Sigmoid colon (tissue), 7 donors: ENCODE data around the gene KIAA1614. TPM values are rescaled to one million over a fixed set of nuclear protein-coding genes. Genes with fewer than 3 reads are reported as not detected.
"Not testable (repeated sequence)": the region's sequence is repeated elsewhere in the genome, so short reads cannot be mapped to it uniquely, and the experiment has no call there.

Experiments used
- DNase-seq: peaks from one replicate; pipeline ENCODE4 v3.0.0-alpha.2; 2019
- H3K27ac ChIP-seq, 4 donors: fragments of 200-600 bp; sonication (generic); one replicate each; pipeline ENCODE4 v1.5.1; 2016 to 2019; ENCODE audit warnings: mild to moderate bottlenecking in 1 of 4
- H3K27me3 ChIP-seq, 3 donors: fragments of 200-600 bp; sonication (generic); one replicate each; pipeline ENCODE4 v1.5.1; 2019; ENCODE audit warnings: mild to moderate bottlenecking in 1 of 3
- H3K36me3 ChIP-seq, 4 donors: fragments of 200-600 bp; sonication (generic); one replicate each; pipeline ENCODE4 v1.5.1; 2016 to 2019
- H3K4me1 ChIP-seq, 4 donors: fragments of 200-600 bp; sonication (generic); one replicate each; pipeline ENCODE4 v1.5.1; 2017 to 2019
- H3K4me3 ChIP-seq, 4 donors: fragments of 200-600 bp; sonication (generic); one replicate each; pipeline ENCODE4 v1.5.1; 2017 to 2019; ENCODE audit warnings: mild to moderate bottlenecking in 2 of 4, moderate library complexity in 1 of 4
- H3K9me3 ChIP-seq, 4 donors: fragments of 200-600 bp in 3 of 4; sonication (generic) in 3 of 4; one replicate each; pipeline versions ENCODE4 v1.5.1 to v1.6.1; 2013 to 2019
- CTCF ChIP-seq, 4 experiments: fragments of 450-650 bp in 3 of 4; fragments of 200-600 bp in 1 of 4; IDR thresholded peaks; one replicate each; pipeline ENCODE4 v1.5.1; 2016 to 2019; ENCODE audit warnings: antibody characterized with exemption in 4 of 4, mild to moderate bottlenecking in 3 of 4, moderate library complexity in 2 of 4
- EP300 ChIP-seq, 4 donors: sonication (generic); formaldehyde crosslinking; IDR thresholded peaks; one replicate each; pipeline ENCODE4 v1.6.1; 2017; ENCODE audit warnings: antibody characterized with exemption in 4 of 4
- POLR2A ChIP-seq, 2 donors: fragments of 450-650 bp; IDR thresholded peaks; one replicate each; pipeline ENCODE4 v1.6.1; 2016; ENCODE audit warnings: antibody characterized with exemption in 2 of 2, mild to moderate bottlenecking in 2 of 2, moderate library complexity in 2 of 2
- POLR2AphosphoS5 ChIP-seq, 4 donors: sonication (generic); formaldehyde crosslinking; IDR thresholded peaks; one replicate each; pipeline ENCODE4 v1.6.1; 2017; ENCODE audit warnings: antibody characterized with exemption in 4 of 4
- WGBS, 2 donors: extraction: QIAGEN DNeasy Blood & Tissue Kit; methylation state at CpG; one replicate each; pipeline ENCODE4 v1.1.7; 2013; 5-methylcytosine and 5-hydroxymethylcytosine counted together
- intact Hi-C: fragments of 100-400 bp; cut with DNase I; formaldehyde crosslinking; loops from one replicate; pipeline ENCODE4 v1.15.1; 2023
- polyA plus RNA-seq, 3 donors: library from polyadenylated mRNA; stranded (reverse); fragments of 200-250 nt; gene quantifications; one replicate each; pipeline ENCODE4 v1.2.3, GENCODE V29; 2013
- total RNA-seq, 4 donors: library from RNA; depleted of rRNA; stranded (reverse); fragments of >200 nt; gene quantifications; one replicate each; pipeline ENCODE4 v1.1.0, GENCODE V29; 2016
- donor health status: healthy with polysubstance abuse.
- donor health status: Bipolar disorder and iron deficiency.
- donor health status: healthy.

KIAA1614 gene
- total and polyA plus RNA-seq, 7 donors: 1.2 to 14.8 (median 6.3) TPM

DNA sequence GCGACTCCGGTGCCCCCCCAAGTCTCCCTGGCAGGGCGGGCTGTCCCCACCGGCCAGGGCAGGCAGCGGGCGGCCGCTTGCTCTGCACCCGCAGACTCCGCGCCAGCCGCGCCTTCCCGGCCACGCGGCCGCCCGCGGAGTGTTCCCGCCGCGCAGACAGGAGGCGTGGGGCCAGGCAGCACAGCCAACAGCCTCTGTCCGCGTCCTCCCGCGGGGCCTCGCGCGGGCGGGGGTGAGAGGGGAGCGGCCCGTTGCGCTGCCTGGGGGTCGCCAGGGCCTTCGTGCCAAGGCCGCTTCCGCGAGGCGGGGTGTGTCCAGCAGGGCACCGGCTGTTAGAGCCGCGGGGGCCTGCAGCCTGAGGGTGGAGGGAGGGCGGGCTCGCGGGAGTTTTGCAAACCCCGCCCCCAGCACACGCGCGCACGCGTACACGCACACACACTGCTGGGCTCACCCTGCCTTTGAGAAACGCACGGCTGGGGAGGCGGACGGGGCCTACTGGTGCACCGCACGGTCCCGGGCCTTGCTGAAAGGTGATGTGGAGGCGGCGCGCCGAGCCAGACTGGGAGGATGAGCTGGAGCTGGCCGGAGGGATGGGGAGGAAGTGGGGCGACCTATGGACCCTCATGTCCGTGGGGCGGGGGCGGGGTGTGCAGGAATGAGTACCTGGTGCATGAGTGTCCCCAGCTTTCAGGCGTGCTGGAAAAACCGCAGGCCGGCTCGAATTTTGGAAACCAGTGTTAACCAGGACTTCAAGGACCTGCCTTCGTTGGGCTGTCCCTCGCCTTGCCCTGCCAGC, 41.5 kb downstream of the KIAA1614 start:
- no peaks in the 10 kb centered on the region for H3K27me3 ChIP-seq
- WGBS, 2 donors: 9 to 17% methylated on average over 74 of the region's 74 CpGs
- intact Hi-C loops: loop anchor here (1.0 to 5.0 kb wide), 3 partner anchors 42 to 188 kb away; partner anchors contain the start of genes KIAA1614 and STX6
- peaks cover 0 to 14% (median 4%) of the 10 kb centered on the region in 4 donors for H3K36me3 ChIP-seq
- H3K9me3 ChIP-seq: no peaks in the 10 kb centered on the region
- H3K27ac ChIP-seq: peak overlapping the region; percentile 54 to 81 (median 77)
- TF ChIP-seq POLR2A (IDR thresholded peaks at IDR 0.05) (no peak), EP300 (IDR thresholded peaks at IDR 0.05) (no peak), CTCF (IDR thresholded peaks at IDR 0.05) (peak in 1 of 4 experiments; percentile 7), POLR2AphosphoS5 (IDR thresholded peaks at IDR 0.05) (peak in 2 of 4 donors; percentile 24 to 48)
- DNase-seq: peak; percentile 90
- peak overlapping the region; percentile 48 to 65 (median 56) for H3K4me3 ChIP-seq
- peaks cover 0 to 21% (median 14%) of the 10 kb centered on the region in 4 donors for H3K4me1 ChIP-seq

DNA sequence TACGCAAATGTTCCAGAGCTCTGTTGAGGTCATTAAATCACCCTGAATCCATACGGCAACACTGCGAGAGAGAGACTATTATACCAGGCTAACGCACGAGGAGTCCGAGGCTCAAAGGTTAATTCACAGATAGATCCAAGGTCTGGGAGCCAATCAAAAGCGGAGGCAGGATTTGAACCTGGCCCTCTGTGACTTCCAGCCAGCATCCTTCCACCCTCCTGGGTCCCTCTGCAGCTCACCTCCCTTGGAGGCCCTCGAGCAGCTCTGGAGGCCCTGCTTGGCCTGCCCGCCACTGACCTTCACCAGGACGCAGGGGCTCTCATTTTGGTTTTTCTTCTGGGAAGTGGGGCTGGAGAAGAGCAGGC, 42.1 kb downstream of the KIAA1614 start:
- peak overlapping the region in 3 of 4 donors; percentile 48 to 65 (median 62) for H3K4me3 ChIP-seq
- TF ChIP-seq EP300 (IDR thresholded peaks at IDR 0.05) (no peak), POLR2A (IDR thresholded peaks at IDR 0.05) (no peak), CTCF (IDR thresholded peaks at IDR 0.05) (no peak), POLR2AphosphoS5 (IDR thresholded peaks at IDR 0.05) (no peak)
- H3K9me3 ChIP-seq: no peaks in the 10 kb centered on the region
- peaks cover 0 to 21% (median 14%) of the 10 kb centered on the region in 4 donors for H3K4me1 ChIP-seq
- intact Hi-C loops: loop anchor here (1.0 to 5.0 kb wide), 3 partner anchors 42 to 188 kb away; partner anchors contain the start of genes KIAA1614 and STX6
- peak overlapping the region; percentile 54 to 81 (median 77) for H3K27ac ChIP-seq
- H3K36me3 ChIP-seq: peaks cover 0 to 14% (median 4%) of the 10 kb centered on the region in 4 donors
- H3K27me3 ChIP-seq: no peaks in the 10 kb centered on the region
- DNase-seq: peak; percentile 55
- 54 to 81% methylated on average over 10 of the region's 10 CpGs for WGBS, 2 donors

DNA sequence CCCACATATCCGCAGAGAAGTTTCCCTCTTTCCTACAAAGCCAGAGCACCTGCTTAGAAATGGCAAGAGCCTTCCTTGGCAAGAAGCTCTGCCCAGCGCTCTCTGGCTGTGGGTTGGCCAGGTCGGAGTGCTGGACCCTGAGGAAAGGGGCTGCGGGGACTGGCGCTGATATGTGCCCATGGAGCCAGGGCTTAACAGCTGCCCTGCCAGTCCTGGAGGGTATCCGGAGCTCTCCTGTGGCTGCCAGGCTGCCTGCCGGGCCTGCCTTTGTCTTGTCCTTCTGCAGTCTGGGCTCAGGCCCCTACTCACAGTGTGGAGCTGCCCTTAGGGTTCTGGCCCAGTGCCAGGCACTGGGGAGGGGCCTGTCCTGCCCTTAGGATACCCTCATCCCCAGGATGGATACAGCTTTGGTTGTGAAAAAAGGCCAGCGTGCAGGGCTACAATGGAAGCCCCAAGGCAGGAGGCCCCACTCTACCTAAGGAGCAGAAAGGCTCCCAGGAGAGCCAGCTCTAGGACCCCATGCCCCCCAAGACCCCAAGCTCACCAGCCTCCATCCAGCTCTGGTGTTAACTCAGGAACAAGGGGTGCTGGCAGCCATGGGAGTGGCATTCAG, 43.4 kb downstream of the KIAA1614 start:
- H3K4me1 ChIP-seq: peaks cover 0 to 21% (median 14%) of the 10 kb centered on the region in 4 donors
- peaks cover 0 to under 1% (median 0%) of the 10 kb centered on the region in 4 donors for H3K36me3 ChIP-seq
- H3K4me3 ChIP-seq: no peak overlapping the region
- peak overlapping the region in 1 of 4 donors; percentile 78 for H3K27ac ChIP-seq
- peak; percentile 58 for DNase-seq
- 87 to 92% methylated on average over 8 of the region's 8 CpGs for WGBS, 2 donors
- H3K9me3 ChIP-seq: no peaks in the 10 kb centered on the region
- no peak for TF ChIP-seq POLR2A (IDR thresholded peaks at IDR 0.05)
- TF ChIP-seq CTCF (IDR thresholded peaks at IDR 0.05): no peak
- no peak for TF ChIP-seq POLR2AphosphoS5 (IDR thresholded peaks at IDR 0.05)
- no peak for TF ChIP-seq EP300 (IDR thresholded peaks at IDR 0.05)
- H3K27me3 ChIP-seq: no peaks in the 10 kb centered on the region
- intact Hi-C loops: no loop called here

DNA sequence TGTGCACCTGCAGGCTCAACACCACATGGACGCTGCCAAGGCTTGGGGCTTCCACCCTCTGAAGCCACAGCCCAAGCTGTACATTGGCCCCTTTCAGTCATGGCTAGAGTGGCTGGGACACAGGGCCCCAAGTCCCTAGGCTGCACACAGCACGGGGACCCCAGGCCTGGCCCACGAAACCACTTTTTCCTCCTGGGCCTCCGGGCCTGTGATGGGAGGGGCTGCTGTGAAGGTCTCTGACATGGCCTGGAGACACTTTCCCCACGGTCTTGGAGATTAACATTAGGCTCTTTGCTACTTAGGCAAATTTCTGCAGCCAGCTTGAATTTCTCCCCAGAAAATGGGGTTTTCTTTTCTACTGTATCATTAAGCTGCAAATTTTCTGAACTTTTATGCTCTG, 46.9 kb downstream of the KIAA1614 start:
- WGBS, 2 donors: 85 to 97% methylated on average over 5 of the region's 5 CpGs
- intact Hi-C loops, H3K27ac ChIP-seq, DNase-seq, H3K4me1 ChIP-seq, H3K9me3 ChIP-seq, H3K4me3 ChIP-seq, H3K27me3 ChIP-seq, H3K36me3 ChIP-seq: not testable (repeated sequence)

DNA sequence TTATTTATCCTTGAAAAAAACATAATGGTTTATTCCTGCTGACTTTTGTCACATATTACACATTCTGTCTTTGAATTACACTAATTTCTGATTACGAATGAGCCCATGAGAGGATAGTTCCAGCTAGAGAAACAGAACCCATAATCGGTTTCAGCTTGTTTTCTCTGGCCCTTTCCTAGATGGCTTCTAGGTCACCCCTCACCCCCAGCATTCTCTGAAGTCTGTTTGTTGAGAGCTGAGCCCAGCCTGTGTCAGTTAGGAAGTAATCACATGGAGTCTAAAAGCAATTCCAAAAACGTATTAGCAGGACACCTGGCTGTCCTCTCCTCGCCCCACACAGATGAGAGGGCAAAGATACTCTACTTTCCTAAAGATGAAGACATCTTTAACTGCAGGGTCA, 48.9 kb downstream of the KIAA1614 start:
- no peak overlapping the region for H3K27ac ChIP-seq
- TF ChIP-seq POLR2AphosphoS5 (IDR thresholded peaks at IDR 0.05) (no peak), CTCF (IDR thresholded peaks at IDR 0.05) (no peak), POLR2A (IDR thresholded peaks at IDR 0.05) (no peak), EP300 (IDR thresholded peaks at IDR 0.05) (no peak)
- DNase-seq: no peak
- no peaks in the 10 kb centered on the region for H3K9me3 ChIP-seq
- WGBS, 2 donors: 52 to 77% methylated on average over 4 of the region's 4 CpGs
- H3K4me1 ChIP-seq: no peaks in the 10 kb centered on the region
- H3K4me3 ChIP-seq: no peak overlapping the region
- intact Hi-C loops: no loop called here
- no peaks in the 10 kb centered on the region for H3K27me3 ChIP-seq
- H3K36me3 ChIP-seq: no peaks in the 10 kb centered on the region
